Body of pancreas (tissue), 4 donors: Measurements from ENCODE around the gene MEIS2. TPM values are rescaled to one million over a fixed set of nuclear protein-coding genes. Genes with fewer than 3 reads are reported as not detected.

Experiments used
- ATAC-seq: fragments of 150-250 bp; one replicate; pipeline ENCODE4 v1.9.1; 2016
- DNase-seq, 4 donors: peaks; one replicate each; pipeline ENCODE4 v3.0.0-alpha.2; 2019
- H3K27ac ChIP-seq, 4 donors: fragments of 200-600 bp; sonication (generic); 1 replicate in 3 of 4; 2 replicates in 1 of 4; pipeline versions ENCODE4 v1.5.1 to v1.6.1; 2016 to 2019; ENCODE audit warnings: mild to moderate bottlenecking in 1 of 4, mixed read lengths in 1 of 4, moderate library complexity in 1 of 4
- H3K27me3 ChIP-seq, 2 donors: fragments of 200-600 bp; sonication (generic); one replicate each; pipeline ENCODE4 v1.6.0; 2016; ENCODE audit warnings: mild to moderate bottlenecking in 1 of 2
- H3K36me3 ChIP-seq, 2 donors: fragments of 200-600 bp; sonication (generic); replicated peaks in 1 of 2; 2 replicates each; pipeline ENCODE4 v1.5.1; 2016; ENCODE audit warnings: low read depth in 2 of 2; ENCODE audit not compliant: insufficient read depth in 1 of 2
- H3K4me1 ChIP-seq: fragments of 200-600 bp; sonication (generic); one replicate; pipeline ENCODE4 v1.6.0; 2016
- H3K4me3 ChIP-seq, 2 donors: fragments of 200-600 bp; sonication (generic); 1 replicate in 1 of 2; 2 replicates in 1 of 2; pipeline ENCODE4 v1.5.1; 2016 to 2019
- H3K9me3 ChIP-seq, 3 donors: fragments of 200-600 bp; sonication (generic); 1 replicate in 2 of 3; 2 replicates in 1 of 3; pipeline ENCODE4 v1.5.1; 2016
- CTCF ChIP-seq, 7 experiments: fragments of 450-650 bp in 4 of 7; fragments of 200-600 bp in 3 of 7; sonication (generic) in 3 of 7; IDR thresholded peaks; one replicate each; pipeline ENCODE4 v1.5.1; 2016 to 2019; ENCODE audit warnings: antibody characterized with exemption in 7 of 7
- POLR2A ChIP-seq, 3 donors: fragments of 450-650 bp; IDR thresholded peaks; one replicate each; pipeline ENCODE4 v1.6.1; 2016; ENCODE audit warnings: antibody characterized with exemption in 3 of 3, mild to moderate bottlenecking in 2 of 3
- WGBS, 2 donors: methylation state at CpG; one replicate each; pipeline ENCODE4 v1.1.5; 2017; 5-methylcytosine and 5-hydroxymethylcytosine counted together
- intact Hi-C: fragments of 100-400 bp; cut with DNase I; formaldehyde crosslinking; loops from one replicate; pipeline ENCODE4 v1.15.1; 2023
- total RNA-seq, 2 donors: library from RNA; depleted of rRNA; stranded (reverse); fragments of >200 nt; gene quantifications; one replicate each; pipeline ENCODE4 v1.1.0, GENCODE V29; 2016

Gene MEIS2
- total RNA-seq, 2 donors from 2014 or later = 11.9 to 86.0 TPM

- TF ChIP-seq POLR2A (IDR thresholded peaks at IDR 0.05) = no peak
- no peak for TF ChIP-seq CTCF (IDR thresholded peaks at IDR 0.05)
- Histone ChIP-seq H3K36me3 (no peaks in the 10 kb centered on the region), H3K27me3 (no peaks in the 10 kb centered on the region), H3K27ac (no peak overlapping the region), H3K9me3 (no peaks in the 10 kb centered on the region), H3K4me1 (peaks cover 12% of the 10 kb centered on the region), H3K4me3 (no peak overlapping the region)
- DNase-seq (no peak), ATAC-seq (no peak)
- intact Hi-C loops = no loop called here
- WGBS, 2 donors = 75 to 82% methylated on average over 10 of the region's 10 CpGs
Measured at GRCh38 chr15:37107744-37108380, 7.5 kb upstream of the MEIS2 start.

- no peak for TF ChIP-seq POLR2A (IDR thresholded peaks at IDR 0.05)
- TF ChIP-seq CTCF (IDR thresholded peaks at IDR 0.05) = no peak
- Histone ChIP-seq H3K27me3 (no peaks in the 10 kb centered on the region), H3K4me3 (no peak overlapping the region), H3K36me3 (no peaks in the 10 kb centered on the region), H3K4me1 (peaks cover 17% of the 10 kb centered on the region), H3K9me3 (no peaks in the 10 kb centered on the region), H3K27ac (no peak overlapping the region)
- ATAC-seq (no peak), DNase-seq (no peak)
- WGBS, 2 donors = 66 to 88% methylated on average over 25 of the region's 25 CpGs
- intact Hi-C loops = no loop called here
Measured at GRCh38 chr15:37107071-37107743, 6.9 kb upstream of the MEIS2 start.

DNA sequence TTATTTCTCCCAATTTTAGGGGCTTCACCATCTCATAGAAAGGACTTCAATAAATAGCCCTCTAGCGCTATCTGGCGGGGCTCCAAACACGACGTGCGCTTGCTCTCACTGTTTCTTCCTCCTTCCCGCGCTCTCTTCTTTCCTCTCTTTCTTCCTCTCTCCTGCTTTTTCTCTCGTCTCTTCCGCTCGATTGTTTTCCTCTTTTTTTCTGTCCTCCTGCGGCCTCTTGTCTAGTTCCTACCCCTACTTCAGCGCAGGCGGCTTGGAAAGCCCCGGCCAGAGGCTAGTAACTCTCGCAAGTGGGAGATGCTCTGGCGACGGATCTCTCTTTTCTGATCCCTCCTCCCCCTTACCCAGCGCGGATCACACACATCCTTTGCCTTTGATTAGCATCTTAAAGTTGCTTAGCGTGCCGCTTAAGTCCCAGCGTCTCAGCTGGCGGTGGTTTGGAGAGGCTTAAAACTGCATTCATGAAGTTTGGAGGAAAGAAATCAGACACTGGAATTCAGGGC lies 6.2 kb upstream of the MEIS2 start:
- TF ChIP-seq POLR2A (IDR thresholded peaks at IDR 0.05) (no peak), CTCF (IDR thresholded peaks at IDR 0.05) (no peak)
- Histone ChIP-seq H3K9me3 (no peaks in the 10 kb centered on the region), H3K27ac (no peak overlapping the region), H3K27me3 (no peaks in the 10 kb centered on the region), H3K36me3 (no peaks in the 10 kb centered on the region), H3K4me1 (peaks cover 18% of the 10 kb centered on the region), H3K4me3 (no peak overlapping the region)
- peak in 1 of 4 donors; percentile 17 for DNase-seq
- 59 to 66% methylated on average over 23 of the region's 23 CpGs for WGBS, 2 donors
- ATAC-seq = no peak
- intact Hi-C loops = no loop called here

GRCh38 chr15:37105889-37106288 lies 5.5 kb upstream of the MEIS2 start:
- DNase-seq (no peak), ATAC-seq (no peak)
- H3K27ac ChIP-seq = no peak overlapping the region
- H3K36me3 ChIP-seq = no peaks in the 10 kb centered on the region
- H3K4me3 ChIP-seq = no peak overlapping the region
- no peaks in the 10 kb centered on the region for H3K9me3 ChIP-seq
- WGBS, 2 donors = 75 to 82% methylated on average over 5 of the region's 5 CpGs
- no peaks in the 10 kb centered on the region for H3K27me3 ChIP-seq
- intact Hi-C loops = no loop called here
- H3K4me1 ChIP-seq = peaks cover 18% of the 10 kb centered on the region
- TF ChIP-seq POLR2A (IDR thresholded peaks at IDR 0.05) (no peak), CTCF (IDR thresholded peaks at IDR 0.05) (no peak)
